GM12874 (cell line): Measurements from ENCODE around the gene HSPB1.

Experiments
- TF ChIP-seq, protein P1 (sequence below): IDR thresholded peaks from 2 replicates; pipeline ENCODE4 v1.5.1; 2011; ENCODE audit warnings: low read depth, mild to moderate bottlenecking, control low read depth, low read length, moderate library complexity; ENCODE audit not compliant: insufficient read depth

The HSPB1 gene

DNA sequence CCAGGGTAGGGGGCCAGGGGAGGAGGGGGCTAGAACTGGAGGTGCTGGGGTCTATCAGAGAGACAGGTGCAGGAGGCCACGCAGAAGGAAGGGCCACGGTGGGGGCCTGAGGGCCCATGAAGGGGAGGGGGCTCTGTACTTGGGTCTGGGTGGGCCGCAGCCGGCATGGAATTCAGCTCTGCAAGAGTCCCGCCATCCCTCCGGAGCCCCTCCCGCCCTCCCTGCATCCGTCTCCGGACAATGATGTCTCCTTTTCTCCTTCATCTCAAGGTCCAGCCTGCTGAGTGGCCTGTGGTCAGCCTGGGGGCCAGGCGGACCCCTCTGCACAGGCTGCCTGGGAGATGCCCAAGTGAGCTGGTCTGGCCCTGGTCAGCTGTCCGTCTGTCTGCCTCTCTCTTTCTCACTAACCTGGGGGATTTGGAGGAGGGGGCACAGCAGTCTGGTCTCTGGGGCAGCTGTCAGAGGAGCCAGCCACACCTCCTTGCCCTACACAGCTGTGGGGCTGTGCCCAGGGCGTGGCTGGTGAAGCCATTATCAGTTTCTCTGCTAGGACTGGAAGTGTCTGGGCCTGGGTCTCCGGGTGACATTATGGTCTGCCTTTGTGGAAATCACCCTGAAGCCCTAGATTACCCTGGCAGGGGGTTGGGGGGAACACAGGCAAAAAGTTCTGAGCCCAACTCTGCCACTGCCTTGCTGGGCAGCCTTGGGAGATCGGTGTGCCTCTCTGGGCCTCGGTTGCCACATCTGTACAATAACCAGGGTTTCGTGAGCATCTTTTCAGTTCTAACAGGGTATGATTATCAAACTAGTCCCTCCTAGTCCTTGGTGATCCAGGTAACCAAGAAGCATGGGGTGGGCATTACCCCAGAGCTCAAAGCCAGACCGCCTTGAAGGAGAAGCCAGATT lies 19.0 kb upstream of the HSPB1 start:
- TF ChIP-seq, protein P1, sequence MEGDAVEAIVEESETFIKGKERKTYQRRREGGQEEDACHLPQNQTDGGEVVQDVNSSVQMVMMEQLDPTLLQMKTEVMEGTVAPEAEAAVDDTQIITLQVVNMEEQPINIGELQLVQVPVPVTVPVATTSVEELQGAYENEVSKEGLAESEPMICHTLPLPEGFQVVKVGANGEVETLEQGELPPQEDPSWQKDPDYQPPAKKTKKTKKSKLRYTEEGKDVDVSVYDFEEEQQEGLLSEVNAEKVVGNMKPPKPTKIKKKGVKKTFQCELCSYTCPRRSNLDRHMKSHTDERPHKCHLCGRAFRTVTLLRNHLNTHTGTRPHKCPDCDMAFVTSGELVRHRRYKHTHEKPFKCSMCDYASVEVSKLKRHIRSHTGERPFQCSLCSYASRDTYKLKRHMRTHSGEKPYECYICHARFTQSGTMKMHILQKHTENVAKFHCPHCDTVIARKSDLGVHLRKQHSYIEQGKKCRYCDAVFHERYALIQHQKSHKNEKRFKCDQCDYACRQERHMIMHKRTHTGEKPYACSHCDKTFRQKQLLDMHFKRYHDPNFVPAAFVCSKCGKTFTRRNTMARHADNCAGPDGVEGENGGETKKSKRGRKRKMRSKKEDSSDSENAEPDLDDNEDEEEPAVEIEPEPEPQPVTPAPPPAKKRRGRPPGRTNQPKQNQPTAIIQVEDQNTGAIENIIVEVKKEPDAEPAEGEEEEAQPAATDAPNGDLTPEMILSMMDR = no peak

DNA sequence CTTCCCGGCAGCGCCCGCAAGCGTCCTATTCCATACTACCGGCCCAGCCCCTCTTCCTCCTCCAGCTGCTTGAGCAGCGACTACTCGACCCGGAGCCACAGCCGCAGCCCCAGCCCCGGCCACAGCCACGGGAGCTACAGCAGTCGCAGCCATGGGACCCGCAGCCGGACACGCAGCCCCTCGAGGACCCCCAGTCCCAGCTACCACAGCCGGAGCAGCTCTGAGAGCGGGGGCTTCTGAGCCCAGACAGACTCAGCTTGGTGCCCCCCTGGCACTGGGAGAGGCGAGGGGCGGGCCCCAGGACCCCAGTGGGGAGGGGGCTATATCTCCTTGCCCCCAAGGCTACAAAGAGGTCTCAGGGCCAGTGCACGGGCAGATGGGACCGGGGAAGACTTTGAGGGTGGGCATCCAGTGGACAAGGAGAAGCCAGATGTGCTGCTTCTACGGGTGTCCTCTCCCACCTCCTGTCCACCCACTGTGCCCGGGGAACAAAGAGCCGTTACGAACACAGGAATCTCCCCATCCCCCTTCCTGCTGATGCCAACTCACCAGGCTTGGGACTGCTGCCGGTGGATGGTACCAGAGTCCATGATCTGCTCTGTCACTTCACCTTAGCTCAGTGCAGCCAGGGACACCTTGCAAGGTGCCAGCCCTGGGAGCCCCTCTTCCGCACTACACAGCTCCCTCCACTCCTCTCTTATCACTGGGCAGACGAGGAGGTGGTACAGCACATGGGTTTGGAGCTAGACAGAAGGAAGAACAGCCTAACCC lies 16.7 kb upstream of the HSPB1 start:
- TF ChIP-seq, protein P1 = no peak

DNA sequence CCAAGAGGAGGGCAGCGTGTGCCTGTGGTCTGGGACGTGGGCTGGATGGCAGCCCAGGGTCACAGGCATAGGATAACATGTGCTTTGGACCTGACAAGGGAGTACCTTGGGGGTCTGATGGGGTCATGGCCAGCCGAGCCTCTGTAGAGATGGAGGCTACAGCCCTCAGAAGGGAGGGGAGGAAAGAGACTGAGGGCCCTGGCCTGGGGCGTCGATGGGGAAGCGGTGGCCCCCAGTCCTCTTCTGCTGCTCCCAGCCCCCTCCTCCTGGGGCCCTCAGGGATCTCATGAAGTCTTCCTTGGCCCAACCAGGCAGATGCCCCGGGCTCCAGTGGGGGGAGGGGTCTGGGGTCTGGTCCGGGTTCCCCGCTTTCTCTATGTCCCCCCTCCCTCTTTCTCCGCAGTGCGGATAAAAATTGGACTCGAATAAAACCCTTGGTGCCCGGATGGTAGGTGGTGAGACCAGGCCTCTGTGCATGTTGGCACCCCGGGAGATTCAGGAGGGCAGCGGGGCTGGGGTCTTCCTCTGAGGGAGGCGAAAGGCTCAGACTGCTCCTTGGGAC lies 15.6 kb upstream of the HSPB1 start:
- TF ChIP-seq, protein P1 = no peak

DNA sequence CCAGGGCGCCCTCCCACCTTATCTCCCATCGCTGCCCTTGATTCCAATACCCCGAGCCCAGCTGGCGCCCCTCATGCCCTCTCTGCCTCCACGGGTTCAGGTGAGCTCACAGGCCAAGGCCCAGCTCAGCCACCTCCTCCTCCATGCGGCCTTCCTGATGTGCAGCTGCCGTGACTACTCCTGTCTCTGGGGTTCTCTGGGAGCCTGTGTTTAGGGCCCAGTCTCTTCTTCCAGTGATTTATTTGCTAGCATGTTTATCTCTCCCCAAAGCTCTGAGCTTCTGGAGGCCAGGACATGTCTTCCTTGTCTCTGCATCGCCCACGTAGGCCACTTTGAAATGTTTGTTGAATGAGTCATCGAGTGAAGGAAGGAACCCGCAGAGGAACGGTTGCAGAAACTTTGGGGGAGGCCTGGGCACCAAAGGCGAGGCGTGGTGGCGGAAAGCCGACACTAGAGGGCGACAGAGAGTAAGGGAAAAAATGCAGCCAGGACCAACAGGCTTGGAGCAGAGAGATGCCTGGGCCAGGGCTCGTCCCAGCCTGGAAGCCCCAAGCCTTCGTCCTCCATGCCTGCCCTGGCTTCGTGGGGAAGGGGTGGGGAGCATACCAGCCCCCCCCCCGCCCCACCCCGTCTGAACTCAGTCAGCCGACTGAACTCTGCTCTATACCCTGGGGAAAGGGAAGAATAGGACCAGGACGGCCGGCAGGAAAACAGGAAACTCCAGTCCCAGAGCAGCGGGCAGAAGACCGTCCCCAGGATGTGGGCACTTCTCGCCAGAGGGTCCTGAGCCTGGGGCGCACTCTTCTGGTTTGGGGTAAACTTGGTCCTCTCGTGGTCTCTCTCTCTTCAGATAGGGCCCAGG lies 10.9 kb upstream of the HSPB1 start:
- TF ChIP-seq, protein P1 = peak; percentile 96

DNA sequence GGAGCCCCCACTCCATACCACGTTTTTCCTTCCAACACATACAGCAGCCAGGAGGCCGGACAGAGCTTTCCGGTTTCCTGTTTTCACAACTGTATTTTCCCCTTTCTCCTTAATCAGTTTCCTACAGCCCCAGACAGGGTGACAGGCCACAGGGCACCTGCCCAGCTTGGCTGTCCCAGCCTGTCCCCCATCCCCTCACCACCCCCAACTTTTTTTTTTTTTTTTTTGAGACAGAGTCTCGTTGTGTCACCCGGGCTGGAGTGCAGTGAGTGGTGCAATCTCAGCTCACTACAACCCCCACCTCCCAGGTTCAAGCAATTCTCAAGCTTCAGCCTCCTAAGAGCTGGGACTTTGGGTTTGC lies 10.3 kb upstream of the HSPB1 start:
- TF ChIP-seq, protein P1 = no peak

DNA sequence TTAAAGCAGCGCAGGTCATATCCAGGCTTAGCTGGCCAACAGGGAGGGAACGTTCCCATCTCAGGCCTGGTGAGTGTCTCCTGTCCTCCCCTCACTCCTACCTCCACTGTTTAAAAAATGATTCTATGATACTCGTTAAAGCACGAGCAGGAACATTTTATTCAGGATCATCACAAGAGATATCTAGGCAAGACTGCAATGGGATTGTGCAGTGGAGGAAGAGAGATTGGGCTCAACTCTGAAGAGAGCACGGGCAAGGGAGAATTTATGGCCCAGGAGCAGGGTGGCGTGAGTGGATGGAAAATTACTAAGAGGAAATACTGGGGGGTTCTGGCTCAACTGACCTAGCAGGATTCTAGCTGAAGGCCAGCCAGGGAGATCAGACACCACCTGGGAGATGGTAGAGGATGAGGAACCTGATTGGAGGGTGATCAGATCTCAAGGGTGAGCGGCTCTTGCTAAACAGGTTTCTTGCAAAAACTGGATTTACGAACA lies 9.0 kb upstream of the HSPB1 start:
- TF ChIP-seq, protein P1 = no peak
